GM19025 (cell line): ENCODE measurements around the gene SLC37A1.

ENCODE experiments used
- ATAC-seq: cut with Tn5 transposase; IDR thresholded peaks from one replicate; pipeline ENCODE4 v1.9.1; 2021; ENCODE audit warnings: mild to moderate bottlenecking, low read depth, moderate library complexity; ENCODE audit not compliant: unreplicated experiment

Gene SLC37A1

GRCh38 chr21:42540396-42540795, 26.7 kb downstream of the SLC37A1 start:
- no peak for ATAC-seq

GRCh38 chr21:42541174-42541573, 27.5 kb downstream of the SLC37A1 start:
- no peak for ATAC-seq

GRCh38 chr21:42541618-42542017, 28.0 kb downstream of the SLC37A1 start:
- no peak for ATAC-seq

- no peak for ATAC-seq
Measured at GRCh38 chr21:42542196-42542595, 28.5 kb downstream of the SLC37A1 start.

- ATAC-seq, result no peak
Measured at GRCh38 chr21:42542596-42542995, 28.9 kb downstream of the SLC37A1 start.

GRCh38 chr21:42543106-42543847, 29.6 kb downstream of the SLC37A1 start:
- no peak for ATAC-seq

- no peak for ATAC-seq
Measured at GRCh38 chr21:42544544-42544943, 30.9 kb downstream of the SLC37A1 start.

- ATAC-seq, result no peak
Measured at GRCh38 chr21:42545317-42545716, 31.7 kb downstream of the SLC37A1 start.

- ATAC-seq, result no peak
Measured at GRCh38 chr21:42545745-42546144, 32.1 kb downstream of the SLC37A1 start.

GRCh38 chr21:42546433-42546832, 32.8 kb downstream of the SLC37A1 start:
- ATAC-seq, result no peak

GRCh38 chr21:42547001-42547905, 33.6 kb downstream of the SLC37A1 start:
- no peak for ATAC-seq

GRCh38 chr21:42547906-42548365, 34.3 kb downstream of the SLC37A1 start:
- no peak for ATAC-seq

GRCh38 chr21:42548687-42549406, 35.2 kb downstream of the SLC37A1 start:
- no peak for ATAC-seq

GRCh38 chr21:42550817-42551216, 37.2 kb downstream of the SLC37A1 start:
- no peak for ATAC-seq

- no peak for ATAC-seq
Measured at GRCh38 chr21:42552407-42553336, 39.0 kb downstream of the SLC37A1 start.

GRCh38 chr21:42553435-42553834, 39.8 kb downstream of the SLC37A1 start:
- ATAC-seq, result no peak

GRCh38 chr21:42554251-42554961, 40.8 kb downstream of the SLC37A1 start:
- ATAC-seq, result no peak

- ATAC-seq, result no peak
Measured at GRCh38 chr21:42555756-42556438, 42.2 kb downstream of the SLC37A1 start.

GRCh38 chr21:42556476-42556875, 42.8 kb downstream of the SLC37A1 start:
- ATAC-seq, result no peak
